ENCODE data around the gene FGR. TPM values are rescaled to one million over a fixed set of nuclear protein-coding genes. Genes with fewer than 3 reads are reported as not detected.
A peak's percentile ranks its signal among the peaks of the same experiment; 100 is the strongest.

The FGR gene
- total RNA-seq, 1 donor from 2014 or later, result not detected

DNA sequence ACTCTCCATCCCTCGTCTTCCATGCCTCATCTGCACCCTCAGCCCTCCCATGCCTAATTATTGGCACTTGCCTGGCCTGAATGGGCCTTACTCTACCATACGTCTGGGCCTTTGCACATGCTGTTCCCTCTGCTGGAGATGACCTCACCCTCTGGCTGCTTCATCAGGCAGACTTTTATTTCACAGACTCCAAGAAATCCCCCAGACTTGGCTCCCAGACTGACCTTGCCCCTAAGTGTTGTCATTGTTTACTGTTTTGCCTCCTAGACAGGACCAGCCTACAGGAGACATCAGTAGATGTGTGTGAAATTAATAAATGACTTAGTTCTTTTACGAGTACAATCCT is 25.8 kb downstream of the FGR start:
- peaks cover 40% of the 10 kb centered on the region for H3K4me1 ChIP-seq
- H2AFZ ChIP-seq (replicated peaks), result no peak overlapping the region
- H3K4me1 Mint-ChIP-seq, result peaks cover 57% of the 10 kb centered on the region
- peaks cover 14% of the 10 kb centered on the region for H3K27me3 Mint-ChIP-seq (ENCODE audit: insufficient read depth, low read depth)
- H3K4me3 Mint-ChIP-seq, result no peak overlapping the region
- no peaks in the 10 kb centered on the region for H3K79me2 ChIP-seq (ENCODE audit: low read depth)
- no peaks in the 10 kb centered on the region for H3K9me3 Mint-ChIP-seq
- no peak overlapping the region for H3K27ac Mint-ChIP-seq
- H3K36me3 ChIP-seq, result no peaks in the 10 kb centered on the region
- H3K27ac ChIP-seq, result no peak overlapping the region
- no peaks in the 10 kb centered on the region for H4K20me1 ChIP-seq (ENCODE audit: low read depth)
- H3K4me2 ChIP-seq, result no peak overlapping the region
- no peak overlapping the region for H3K4me3 ChIP-seq
- H3K36me3 Mint-ChIP-seq, result no peaks in the 10 kb centered on the region
- TF ChIP-seq EZH2phosphoT487 (IDR thresholded peaks at IDR 0.05), result no peak
- TF ChIP-seq, protein P1, sequence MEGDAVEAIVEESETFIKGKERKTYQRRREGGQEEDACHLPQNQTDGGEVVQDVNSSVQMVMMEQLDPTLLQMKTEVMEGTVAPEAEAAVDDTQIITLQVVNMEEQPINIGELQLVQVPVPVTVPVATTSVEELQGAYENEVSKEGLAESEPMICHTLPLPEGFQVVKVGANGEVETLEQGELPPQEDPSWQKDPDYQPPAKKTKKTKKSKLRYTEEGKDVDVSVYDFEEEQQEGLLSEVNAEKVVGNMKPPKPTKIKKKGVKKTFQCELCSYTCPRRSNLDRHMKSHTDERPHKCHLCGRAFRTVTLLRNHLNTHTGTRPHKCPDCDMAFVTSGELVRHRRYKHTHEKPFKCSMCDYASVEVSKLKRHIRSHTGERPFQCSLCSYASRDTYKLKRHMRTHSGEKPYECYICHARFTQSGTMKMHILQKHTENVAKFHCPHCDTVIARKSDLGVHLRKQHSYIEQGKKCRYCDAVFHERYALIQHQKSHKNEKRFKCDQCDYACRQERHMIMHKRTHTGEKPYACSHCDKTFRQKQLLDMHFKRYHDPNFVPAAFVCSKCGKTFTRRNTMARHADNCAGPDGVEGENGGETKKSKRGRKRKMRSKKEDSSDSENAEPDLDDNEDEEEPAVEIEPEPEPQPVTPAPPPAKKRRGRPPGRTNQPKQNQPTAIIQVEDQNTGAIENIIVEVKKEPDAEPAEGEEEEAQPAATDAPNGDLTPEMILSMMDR (IDR thresholded peaks at IDR 0.05), result no peak
- TF ChIP-seq EZH2 (IDR thresholded peaks at IDR 0.05), result no peak
- peaks cover 3% of the 10 kb centered on the region for H3K27me3 ChIP-seq
- peaks cover 41% of the 10 kb centered on the region for H3F3A ChIP-seq (ENCODE audit: low read depth)
- H3K9me3 ChIP-seq (ENCODE audit: low read depth), result no peaks in the 10 kb centered on the region
- DNase-seq (ENCODE audit: low spot score), result no peak
- no peak overlapping the region for H3K9ac ChIP-seq

DNA sequence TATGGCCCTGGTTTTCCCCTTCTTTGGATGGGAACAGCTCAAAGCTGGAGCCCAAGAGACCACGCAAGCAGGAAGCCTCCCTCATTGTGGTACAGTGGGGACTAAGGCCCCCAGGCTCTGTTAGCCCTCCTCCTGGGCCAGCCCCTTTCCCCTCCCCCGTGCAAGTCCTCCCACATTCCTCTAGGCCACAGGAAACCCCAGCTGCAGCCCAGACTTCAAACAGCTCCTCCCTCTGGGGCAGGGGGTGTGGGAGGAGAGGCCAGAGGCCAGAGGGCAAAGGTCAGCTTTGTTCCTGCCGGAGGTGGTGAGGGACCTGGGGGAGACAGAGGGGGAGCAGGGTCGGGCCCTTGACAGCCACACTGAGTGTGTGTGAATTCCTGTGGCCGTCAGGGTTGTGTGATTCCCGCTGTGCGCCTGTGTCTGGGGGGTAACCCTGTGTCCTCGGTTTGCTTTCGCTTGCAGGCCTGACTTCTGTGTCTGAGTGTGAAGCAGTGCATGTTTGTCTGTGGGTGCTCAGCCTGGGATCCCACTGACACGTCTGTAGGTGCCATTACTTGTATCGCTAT is 27.7 kb downstream of the FGR start:
- H3K27ac Mint-ChIP-seq, result peak overlapping the region; percentile 96
- Histone ChIP-seq H3K27ac (peak overlapping the region; percentile 85), H3K9ac (no peak overlapping the region), H3K79me2 (ENCODE audit: low read depth) (peaks cover 16% of the 10 kb centered on the region), H3K27me3 (no peaks in the 10 kb centered on the region), H3K4me2 (peak overlapping the region; percentile 98), H3K4me1 (peaks cover 40% of the 10 kb centered on the region), H3K36me3 (no peaks in the 10 kb centered on the region), H3K4me3 (no peak overlapping the region), H2AFZ (replicated peaks) (no peak overlapping the region), H3K9me3 (ENCODE audit: low read depth) (no peaks in the 10 kb centered on the region), H3F3A (ENCODE audit: low read depth) (peaks cover 44% of the 10 kb centered on the region), H4K20me1 (ENCODE audit: low read depth) (peaks cover 8% of the 10 kb centered on the region)
- TF ChIP-seq, protein P1 (IDR thresholded peaks at IDR 0.05), result no peak
- TF ChIP-seq EZH2 (IDR thresholded peaks at IDR 0.05), result no peak
- H3K4me3 Mint-ChIP-seq, result peak overlapping the region; percentile 68
- peaks cover 51% of the 10 kb centered on the region for H3K4me1 Mint-ChIP-seq
- peaks cover 14% of the 10 kb centered on the region for H3K27me3 Mint-ChIP-seq (ENCODE audit: insufficient read depth, low read depth)
- H3K9me3 Mint-ChIP-seq, result no peaks in the 10 kb centered on the region
- peak; percentile 95 for DNase-seq (ENCODE audit: low spot score)
- H3K36me3 Mint-ChIP-seq, result no peaks in the 10 kb centered on the region

DNA sequence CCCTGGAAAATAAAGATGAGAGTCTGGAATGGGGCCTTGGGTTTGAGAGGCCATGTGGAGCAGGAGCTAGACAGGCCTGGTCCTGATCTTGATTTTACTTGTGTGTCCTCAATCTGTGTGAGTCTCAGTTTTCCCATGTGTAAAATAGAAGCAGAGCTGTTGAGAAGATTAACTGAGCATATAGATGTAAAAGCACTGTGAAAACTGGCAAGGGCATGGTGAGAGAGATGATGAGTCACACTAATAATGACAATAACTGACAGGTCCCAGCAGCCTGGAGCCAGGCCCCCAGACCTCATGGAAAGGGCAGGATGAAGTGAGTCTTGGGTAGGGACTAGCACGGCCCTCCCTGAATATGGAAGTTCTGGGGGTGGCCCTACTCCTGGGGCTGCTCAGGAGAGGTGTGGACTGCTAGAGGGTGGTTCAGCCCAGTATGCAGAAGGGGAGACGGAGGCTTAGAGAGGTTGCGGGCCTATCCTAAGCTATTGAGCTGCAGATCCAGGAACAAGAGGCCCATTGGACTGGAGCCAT is 28.2 kb downstream of the FGR start:
- TF ChIP-seq, protein P1 (IDR thresholded peaks at IDR 0.05), result no peak
- TF ChIP-seq EZH2phosphoT487 (IDR thresholded peaks at IDR 0.05) (no peak), EZH2 (IDR thresholded peaks at IDR 0.05) (no peak)
- Histone ChIP-seq H3K27ac (peak overlapping the region; percentile 85), H3K9me3 (ENCODE audit: low read depth) (no peaks in the 10 kb centered on the region), H4K20me1 (ENCODE audit: low read depth) (peaks cover 14% of the 10 kb centered on the region), H3F3A (ENCODE audit: low read depth) (peaks cover 49% of the 10 kb centered on the region), H2AFZ (replicated peaks) (no peak overlapping the region), H3K36me3 (no peaks in the 10 kb centered on the region), H3K4me2 (peak overlapping the region; percentile 98), H3K27me3 (no peaks in the 10 kb centered on the region), H3K4me3 (no peak overlapping the region), H3K9ac (no peak overlapping the region), H3K79me2 (ENCODE audit: low read depth) (peaks cover 22% of the 10 kb centered on the region), H3K4me1 (peaks cover 42% of the 10 kb centered on the region)
- Mint-ChIP-seq H3K27me3 (ENCODE audit: insufficient read depth, low read depth) (peaks cover 14% of the 10 kb centered on the region), H3K4me3 (peak overlapping the region; percentile 94), H3K4me1 (peaks cover 50% of the 10 kb centered on the region), H3K27ac (peak overlapping the region; percentile 87), H3K9me3 (no peaks in the 10 kb centered on the region), H3K36me3 (no peaks in the 10 kb centered on the region)
- no peak for DNase-seq (ENCODE audit: low spot score)
